ENCODE results near the gene FGFR3.

DNA sequence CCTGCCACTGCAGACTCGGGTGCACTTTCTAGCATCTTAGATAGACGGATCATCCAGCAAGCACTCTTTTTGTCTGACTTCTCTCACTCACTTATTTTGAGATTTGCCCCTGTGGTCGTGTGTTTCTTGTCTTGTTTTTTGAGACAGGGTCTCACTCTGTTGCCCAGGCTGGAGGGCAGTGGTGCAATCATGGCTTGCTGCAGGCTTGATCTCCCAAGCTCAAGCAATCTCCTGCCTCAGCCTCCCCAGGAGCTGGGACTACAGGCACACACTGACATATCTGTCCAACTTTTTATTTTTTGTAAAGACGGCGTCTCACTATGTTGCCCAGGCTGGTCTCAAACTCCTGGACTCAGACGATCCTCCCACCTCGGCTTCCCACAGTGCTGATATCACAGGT lies 26.7 kb downstream of the FGFR3 start:
- no peak for TF ChIP-seq POLR2A (IDR thresholded peaks at IDR 0.05)
- TF ChIP-seq, protein P1, sequence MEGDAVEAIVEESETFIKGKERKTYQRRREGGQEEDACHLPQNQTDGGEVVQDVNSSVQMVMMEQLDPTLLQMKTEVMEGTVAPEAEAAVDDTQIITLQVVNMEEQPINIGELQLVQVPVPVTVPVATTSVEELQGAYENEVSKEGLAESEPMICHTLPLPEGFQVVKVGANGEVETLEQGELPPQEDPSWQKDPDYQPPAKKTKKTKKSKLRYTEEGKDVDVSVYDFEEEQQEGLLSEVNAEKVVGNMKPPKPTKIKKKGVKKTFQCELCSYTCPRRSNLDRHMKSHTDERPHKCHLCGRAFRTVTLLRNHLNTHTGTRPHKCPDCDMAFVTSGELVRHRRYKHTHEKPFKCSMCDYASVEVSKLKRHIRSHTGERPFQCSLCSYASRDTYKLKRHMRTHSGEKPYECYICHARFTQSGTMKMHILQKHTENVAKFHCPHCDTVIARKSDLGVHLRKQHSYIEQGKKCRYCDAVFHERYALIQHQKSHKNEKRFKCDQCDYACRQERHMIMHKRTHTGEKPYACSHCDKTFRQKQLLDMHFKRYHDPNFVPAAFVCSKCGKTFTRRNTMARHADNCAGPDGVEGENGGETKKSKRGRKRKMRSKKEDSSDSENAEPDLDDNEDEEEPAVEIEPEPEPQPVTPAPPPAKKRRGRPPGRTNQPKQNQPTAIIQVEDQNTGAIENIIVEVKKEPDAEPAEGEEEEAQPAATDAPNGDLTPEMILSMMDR (IDR thresholded peaks at IDR 0.05): no peak

All from thyroid gland (tissue), 4 donors.